Activated CD4-positive, alpha-beta memory T cell treated with anti-CD3 and anti-CD28 coated beads, Interleukin-2, amount 10 ng/mL, durations not matched to agents 7 days and 5 days (primary cell): ENCODE data around the gene CALCOCO1. TPM values are rescaled to one million over a fixed set of nuclear protein-coding genes. Genes with fewer than 3 reads are reported as not detected.
A peak's percentile ranks its signal among the peaks of the same experiment; 100 is the strongest.

Experiments
- CTCF ChIA-PET: fragments of 350-600 bp; sonication (Branson Sonifier 250); formaldehyde crosslinking; loops from one replicate; lab custom pipeline; 2021; ENCODE audit warnings: antibody characterized with exemption, inconsistent platforms; lab: Charles Lee
- POLR2A ChIA-PET: fragments of 350-600 bp; sonication (Branson Sonifier 250); formaldehyde crosslinking; loops from one replicate; lab custom pipeline; 2021; ENCODE audit warnings: antibody characterized with exemption; lab: Charles Lee
- DNase-seq: peaks from one replicate; pipeline ENCODE4 v3.0.0-alpha.2; 2020
- H3K27ac Mint-ChIP-seq: one replicate; pipeline ENCODE4 v1.8.0; 2021; ENCODE audit warnings: mild to moderate bottlenecking, mixed read lengths
- H3K27me3 Mint-ChIP-seq: one replicate; pipeline ENCODE4 v1.8.0; 2021; ENCODE audit warnings: mixed read lengths
- H3K36me3 Mint-ChIP-seq: one replicate; pipeline ENCODE4 v1.8.0; 2021; ENCODE audit warnings: low read depth, mixed read lengths
- H3K4me1 Mint-ChIP-seq: one replicate; pipeline ENCODE4 v1.8.0; 2021; ENCODE audit warnings: mixed read lengths
- H3K4me3 Mint-ChIP-seq: one replicate; pipeline ENCODE4 v1.8.0; 2021; ENCODE audit warnings: mild to moderate bottlenecking, mixed read lengths
- H3K9me3 Mint-ChIP-seq: one replicate; pipeline ENCODE4 v1.8.0; 2021; ENCODE audit warnings: mixed read lengths
- total RNA-seq, 2 experiments: library from RNA; stranded (reverse); gene quantifications; one replicate each; pipeline ENCODE4 v1.2.3, GENCODE V29; 2021

Gene CALCOCO1
- total RNA-seq, 2 experiments from 2014 or later: 80.5 to 83.0 TPM

DNA sequence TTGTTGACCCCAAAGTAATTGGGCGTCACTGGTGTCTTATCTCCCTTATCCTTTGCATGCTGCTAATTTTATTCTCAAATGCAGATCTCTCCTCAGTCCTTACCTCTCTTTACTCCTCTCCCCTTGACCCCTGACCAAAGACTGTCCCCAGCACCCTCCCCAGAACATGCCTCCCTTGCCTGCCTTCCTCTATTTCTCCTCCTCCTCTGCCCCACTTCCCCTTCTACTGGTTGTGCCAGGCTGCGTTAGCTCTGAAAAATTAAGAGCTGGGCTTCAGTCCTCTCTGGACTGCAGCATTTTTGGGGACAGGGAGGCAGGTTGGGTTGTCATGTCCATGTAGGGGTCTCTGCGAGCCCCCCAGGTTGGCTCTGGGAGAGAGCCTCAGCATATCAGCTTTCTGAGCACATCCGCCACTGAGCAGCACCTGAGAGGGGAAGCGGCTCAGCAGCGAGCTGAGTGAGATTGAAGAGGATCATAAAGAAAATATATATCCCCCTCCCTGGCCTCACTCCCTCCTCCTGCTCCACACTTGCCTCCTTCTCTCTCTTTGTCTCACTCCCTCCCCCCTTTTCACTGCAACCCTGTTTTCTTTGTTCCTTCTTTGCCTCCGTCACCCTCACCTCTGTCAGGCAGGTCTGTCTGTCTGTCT, 31.0 kb upstream of the CALCOCO1 start:
- Mint-ChIP-seq H3K27ac (no peak overlapping the region), H3K36me3 (no peaks in the 10 kb centered on the region), H3K27me3 (peaks cover 52% of the 10 kb centered on the region), H3K4me3 (no peak overlapping the region), H3K4me1 (peaks cover 23% of the 10 kb centered on the region), H3K9me3 (no peaks in the 10 kb centered on the region)
- ChIA-PET CTCF (interaction anchor here (1.1 to 3.9 kb wide), 7 partner anchors 8 to 83 kb away, joined by 3 to 76 read pairs (median 4); partner anchors contain the start of gene ATP5MC2), POLR2A (no interaction called here)
- DNase-seq: no peak

DNA sequence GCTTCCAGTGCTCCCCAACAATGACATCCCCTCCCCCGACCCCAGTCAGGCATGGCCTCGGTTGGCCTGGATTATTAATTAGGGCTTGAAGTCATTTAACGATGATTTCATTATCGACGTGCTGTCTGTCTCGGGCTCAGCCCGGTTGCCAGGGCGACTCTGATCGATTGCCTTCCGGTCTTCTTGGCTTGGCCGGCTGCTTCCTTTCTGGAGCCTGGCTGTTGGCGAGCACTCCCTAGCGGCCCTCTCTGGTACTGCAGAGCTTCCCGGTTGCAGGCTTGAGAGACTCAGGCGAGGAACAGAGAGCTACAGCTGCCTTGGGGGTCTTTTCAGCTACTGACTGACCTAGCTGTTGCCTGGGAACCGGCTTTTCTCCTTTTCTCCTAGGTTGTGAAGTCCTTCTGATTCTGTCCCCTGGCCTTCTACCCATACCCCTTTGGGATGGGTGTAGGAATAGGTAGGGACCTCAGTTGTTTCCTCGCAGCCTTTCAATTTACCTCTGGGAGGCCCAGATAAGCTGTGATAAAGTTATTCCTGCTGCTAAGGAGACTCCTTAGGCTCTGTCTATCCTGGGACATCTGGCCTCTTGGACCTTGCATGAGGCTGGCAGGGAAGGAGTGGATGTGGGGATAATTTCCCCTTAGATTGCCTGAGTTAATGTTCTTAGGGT, 30.0 kb upstream of the CALCOCO1 start:
- Mint-ChIP-seq H3K9me3 (no peaks in the 10 kb centered on the region), H3K27ac (no peak overlapping the region), H3K4me1 (peaks cover 23% of the 10 kb centered on the region), H3K4me3 (peak overlapping the region; percentile 49), H3K36me3 (no peaks in the 10 kb centered on the region), H3K27me3 (peaks cover 44% of the 10 kb centered on the region)
- ChIA-PET CTCF (interaction anchor here (0.6 to 3.9 kb wide), 19 partner anchors 9 to 451 kb away, joined by 3 to 76 read pairs (median 3); partner anchors contain the start of genes ATF7 and ATP5MC2), POLR2A (interaction anchor here (0.6 to 1.0 kb wide), 2 partner anchors 11 to 29 kb away, joined by 3 to 6 read pairs; no protein-coding TSS in a partner anchor)
- peak; percentile 88 for DNase-seq

DNA sequence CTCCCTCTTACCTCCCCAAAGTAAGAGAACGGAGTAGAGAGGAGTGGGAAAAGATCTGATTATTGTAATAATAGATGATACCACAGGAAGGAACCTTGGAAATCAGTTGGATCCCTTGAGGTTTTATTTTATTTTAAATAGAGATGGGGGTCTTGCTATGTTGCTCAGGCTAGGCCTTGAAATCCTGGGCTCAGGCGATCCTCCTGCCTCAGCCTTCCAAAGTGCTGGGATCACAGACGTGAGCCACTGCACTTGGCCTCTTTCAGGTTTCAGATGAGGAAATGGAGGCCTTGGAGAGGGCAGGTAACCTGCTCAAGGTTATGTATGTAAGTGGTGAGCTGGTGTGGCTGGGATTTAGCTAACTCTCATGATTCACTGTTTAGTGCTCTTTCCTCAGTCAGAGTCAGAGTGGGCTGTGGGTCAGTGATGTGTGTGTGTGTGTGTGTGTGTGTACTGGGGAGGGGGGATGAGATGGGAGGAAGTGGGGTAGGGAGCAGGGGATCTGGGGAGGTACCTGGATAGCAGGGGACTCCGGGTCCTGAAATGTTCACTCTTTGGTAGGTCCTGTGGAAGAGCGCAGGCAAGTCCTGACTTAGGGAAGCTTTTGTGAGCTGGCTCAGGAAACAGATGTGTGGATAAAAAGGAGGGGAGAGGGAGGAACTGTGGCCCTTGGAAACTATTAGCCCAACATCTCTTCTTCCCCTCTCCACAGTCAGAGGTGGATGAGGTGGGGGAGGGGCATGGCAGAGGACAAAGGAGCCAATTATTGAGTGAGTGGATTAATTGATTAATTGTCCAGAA, 29.2 kb upstream of the CALCOCO1 start:
- ChIA-PET CTCF (interaction anchor here (0.7 to 3.9 kb wide), 14 partner anchors 9 to 209 kb away, joined by 3 to 76 read pairs (median 4); partner anchors contain the start of gene ATP5MC2), POLR2A (interaction anchor here (1.0 kb wide), 1 partner anchor 11 kb away, joined by 6 read pairs; no protein-coding TSS in a partner anchor)
- peaks cover 41% of the 10 kb centered on the region for H3K27me3 Mint-ChIP-seq
- no peaks in the 10 kb centered on the region for H3K36me3 Mint-ChIP-seq
- peaks cover 23% of the 10 kb centered on the region for H3K4me1 Mint-ChIP-seq
- H3K9me3 Mint-ChIP-seq: no peaks in the 10 kb centered on the region
- peak overlapping the region; percentile 4 for H3K4me3 Mint-ChIP-seq
- no peak for DNase-seq
- no peak overlapping the region for H3K27ac Mint-ChIP-seq

DNA sequence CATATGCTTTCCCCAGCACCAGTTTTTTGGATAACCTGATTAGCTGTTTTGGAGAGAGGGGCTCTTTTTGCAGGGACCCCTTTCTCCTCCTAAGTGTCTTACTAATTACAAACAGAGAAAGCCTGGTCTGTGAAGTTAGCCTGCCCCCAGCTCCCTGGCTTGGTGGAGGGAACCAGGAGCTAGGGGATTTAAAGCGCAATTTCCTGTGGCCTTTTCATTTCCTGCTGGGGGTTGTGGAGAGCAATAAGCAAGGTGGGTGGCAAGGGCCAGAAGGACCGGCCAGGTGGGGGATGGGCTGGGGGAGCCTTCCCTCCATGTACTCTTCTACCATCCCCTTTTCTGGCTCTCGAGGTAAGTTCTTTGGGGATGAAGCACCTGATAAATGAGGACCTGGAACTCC, 28.6 kb upstream of the CALCOCO1 start:
- Mint-ChIP-seq H3K4me3 (no peak overlapping the region), H3K27ac (no peak overlapping the region), H3K9me3 (no peaks in the 10 kb centered on the region), H3K27me3 (peaks cover 40% of the 10 kb centered on the region), H3K4me1 (peaks cover 25% of the 10 kb centered on the region), H3K36me3 (no peaks in the 10 kb centered on the region)
- POLR2A ChIA-PET: no interaction called here
- CTCF ChIA-PET: interaction anchor here (1.0 to 3.9 kb wide), 4 partner anchors 10 to 209 kb away, joined by 3 to 76 read pairs (median 9); no protein-coding TSS in a partner anchor
- no peak for DNase-seq

DNA sequence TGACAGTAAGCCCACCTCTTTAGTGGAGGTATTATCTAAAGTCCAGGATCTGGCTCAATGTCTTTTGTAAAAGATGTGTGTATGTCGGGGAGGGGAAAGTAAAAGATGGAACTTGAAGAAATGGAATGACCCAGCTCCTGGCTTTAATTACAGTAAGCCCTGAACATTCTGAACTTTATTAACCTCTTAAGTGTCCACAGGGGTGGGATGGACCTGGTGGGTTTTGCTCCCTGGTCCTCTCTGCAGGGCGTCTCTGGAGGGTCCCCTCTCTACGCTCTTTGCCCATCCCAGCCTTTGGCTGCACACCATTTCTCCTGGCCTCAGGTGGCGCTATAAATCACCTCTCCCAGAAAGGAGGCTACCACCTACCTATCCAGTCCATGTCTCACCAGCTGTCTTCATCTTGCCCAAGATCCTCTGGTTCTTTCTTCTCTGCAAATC, 28.2 kb upstream of the CALCOCO1 start:
- ChIA-PET POLR2A (no interaction called here), CTCF (interaction anchor here (1.6 to 3.9 kb wide), 2 partner anchors 10 to 24 kb away, joined by 3 to 76 read pairs; no protein-coding TSS in a partner anchor)
- peaks cover 36% of the 10 kb centered on the region for H3K27me3 Mint-ChIP-seq

DNA sequence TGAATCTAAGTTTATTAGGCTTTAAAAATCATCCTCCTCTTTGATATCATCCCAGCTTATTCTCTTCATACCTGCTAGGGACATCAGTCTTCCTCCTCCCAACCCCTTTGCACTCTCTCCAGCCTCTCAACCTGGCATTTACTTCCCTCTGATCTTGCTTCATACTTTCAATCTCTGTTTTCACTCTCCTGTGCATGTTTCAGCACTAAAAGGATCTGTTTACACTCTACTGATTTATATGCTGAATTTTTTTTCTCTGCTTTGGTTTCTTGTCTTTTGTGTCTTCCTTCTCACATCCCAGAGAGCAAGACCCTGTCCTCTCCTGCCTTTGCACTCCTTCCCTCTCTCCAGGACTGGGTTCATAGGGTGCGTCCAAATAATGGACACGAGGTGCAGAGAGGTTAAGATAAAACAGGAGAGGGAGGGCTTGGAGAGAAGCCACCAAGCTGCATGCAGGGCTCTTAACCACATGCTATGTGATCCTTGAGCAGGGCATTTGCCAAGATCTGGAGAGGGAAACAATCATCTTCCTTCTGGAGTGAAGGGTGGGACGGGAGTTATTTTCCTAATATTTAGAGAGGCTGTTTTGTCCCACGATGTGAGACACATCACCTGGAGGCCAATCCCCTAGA, 27.5 kb upstream of the CALCOCO1 start:
- Mint-ChIP-seq H3K27ac (no peak overlapping the region), H3K9me3 (no peaks in the 10 kb centered on the region), H3K36me3 (no peaks in the 10 kb centered on the region), H3K27me3 (peaks cover 32% of the 10 kb centered on the region), H3K4me3 (no peak overlapping the region), H3K4me1 (peaks cover 25% of the 10 kb centered on the region)
- POLR2A ChIA-PET: no interaction called here
- no peak for DNase-seq
- CTCF ChIA-PET: interaction anchor here (3.9 kb wide), 1 partner anchor 10 kb away, joined by 76 read pairs; no protein-coding TSS in a partner anchor

More for the DNA sequence above, 28.2 kb upstream of the CALCOCO1 start:
- no peak overlapping the region for H3K27ac Mint-ChIP-seq
- H3K4me1 Mint-ChIP-seq: peaks cover 25% of the 10 kb centered on the region
- no peak for DNase-seq
- no peaks in the 10 kb centered on the region for H3K36me3 Mint-ChIP-seq
- H3K9me3 Mint-ChIP-seq: no peaks in the 10 kb centered on the region
- no peak overlapping the region for H3K4me3 Mint-ChIP-seq

DNA sequence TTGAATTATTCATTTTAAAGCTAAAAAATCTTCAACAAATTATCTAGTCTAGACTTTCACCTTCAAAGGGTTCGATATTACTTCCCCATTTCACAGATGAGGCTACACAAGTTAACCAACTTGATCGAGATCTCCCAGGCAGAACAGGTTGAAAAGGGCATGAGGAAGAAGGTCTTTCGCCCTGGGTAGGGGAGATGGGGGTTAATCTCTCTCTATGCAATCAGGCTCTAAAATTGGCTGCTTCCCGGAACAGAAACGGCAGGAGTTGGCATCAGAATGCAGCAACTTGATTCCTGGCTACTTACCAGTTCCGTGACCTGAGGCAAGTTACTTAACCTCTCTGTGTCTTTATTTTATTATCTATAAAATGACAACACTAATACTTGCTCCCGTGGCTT, 26.9 kb upstream of the CALCOCO1 start:
- DNase-seq: no peak
- Mint-ChIP-seq H3K27me3 (peaks cover 26% of the 10 kb centered on the region), H3K36me3 (no peaks in the 10 kb centered on the region), H3K4me1 (peaks cover 25% of the 10 kb centered on the region), H3K27ac (no peak overlapping the region), H3K9me3 (no peaks in the 10 kb centered on the region), H3K4me3 (no peak overlapping the region)
- CTCF ChIA-PET: no interaction called here
- POLR2A ChIA-PET: no interaction called here

DNA sequence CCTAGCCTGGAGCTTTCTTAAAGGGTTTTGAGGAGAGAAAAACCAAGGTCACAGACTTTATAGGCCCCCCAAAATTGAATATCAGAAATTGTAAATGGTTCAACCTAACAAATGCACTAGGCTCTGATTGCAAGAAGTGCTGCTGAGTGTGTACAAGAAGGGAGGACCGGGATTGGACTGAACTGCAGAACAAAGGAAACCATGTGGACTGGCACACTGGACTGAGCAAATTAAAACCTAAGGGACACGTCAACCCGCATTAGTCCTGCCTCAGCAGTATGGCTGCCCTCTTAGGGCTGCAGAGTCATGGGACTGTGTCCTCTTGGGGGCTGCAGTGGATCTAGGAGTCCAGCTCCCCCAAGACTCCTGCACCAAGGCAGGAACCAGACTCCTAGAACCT, 25.4 kb upstream of the CALCOCO1 start:
- Mint-ChIP-seq H3K4me3 (no peak overlapping the region), H3K27me3 (peaks cover 12% of the 10 kb centered on the region), H3K27ac (no peak overlapping the region), H3K36me3 (no peaks in the 10 kb centered on the region), H3K4me1 (peaks cover 26% of the 10 kb centered on the region), H3K9me3 (no peaks in the 10 kb centered on the region)
- DNase-seq: no peak
- CTCF ChIA-PET: interaction anchor here (1.0 kb wide), 1 partner anchor 19 kb away, joined by 3 read pairs; no protein-coding TSS in a partner anchor
- POLR2A ChIA-PET: no interaction called here

DNA sequence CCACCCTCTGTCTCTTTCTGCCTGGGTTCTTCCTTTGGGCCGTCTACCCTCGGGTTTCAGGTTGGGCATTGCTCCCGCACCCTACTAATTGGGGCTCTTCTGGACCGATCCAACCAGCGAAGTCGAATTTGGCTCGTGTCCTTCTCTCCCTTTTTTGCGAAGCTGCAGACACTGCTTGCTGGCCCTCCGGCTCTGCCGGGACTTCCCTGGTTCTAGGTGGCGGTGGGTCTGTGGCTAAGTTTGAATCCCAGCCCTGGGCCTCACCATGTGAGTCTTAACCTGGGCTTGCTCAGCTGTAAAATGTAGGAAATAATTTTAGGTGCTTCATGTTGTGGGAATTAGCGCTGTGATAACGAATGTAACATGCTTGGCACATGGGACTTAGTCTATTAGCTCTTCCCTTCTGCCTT, 24.9 kb upstream of the CALCOCO1 start:
- Mint-ChIP-seq H3K4me1 (peaks cover 27% of the 10 kb centered on the region), H3K36me3 (no peaks in the 10 kb centered on the region), H3K27ac (no peak overlapping the region), H3K4me3 (no peak overlapping the region), H3K9me3 (no peaks in the 10 kb centered on the region), H3K27me3 (peaks cover 12% of the 10 kb centered on the region)
- ChIA-PET CTCF (interaction anchor here (0.9 to 1.0 kb wide), 3 partner anchors 9 to 52 kb away, joined by 3 to 4 read pairs (median 3); no protein-coding TSS in a partner anchor), POLR2A (no interaction called here)
- no peak for DNase-seq

DNA sequence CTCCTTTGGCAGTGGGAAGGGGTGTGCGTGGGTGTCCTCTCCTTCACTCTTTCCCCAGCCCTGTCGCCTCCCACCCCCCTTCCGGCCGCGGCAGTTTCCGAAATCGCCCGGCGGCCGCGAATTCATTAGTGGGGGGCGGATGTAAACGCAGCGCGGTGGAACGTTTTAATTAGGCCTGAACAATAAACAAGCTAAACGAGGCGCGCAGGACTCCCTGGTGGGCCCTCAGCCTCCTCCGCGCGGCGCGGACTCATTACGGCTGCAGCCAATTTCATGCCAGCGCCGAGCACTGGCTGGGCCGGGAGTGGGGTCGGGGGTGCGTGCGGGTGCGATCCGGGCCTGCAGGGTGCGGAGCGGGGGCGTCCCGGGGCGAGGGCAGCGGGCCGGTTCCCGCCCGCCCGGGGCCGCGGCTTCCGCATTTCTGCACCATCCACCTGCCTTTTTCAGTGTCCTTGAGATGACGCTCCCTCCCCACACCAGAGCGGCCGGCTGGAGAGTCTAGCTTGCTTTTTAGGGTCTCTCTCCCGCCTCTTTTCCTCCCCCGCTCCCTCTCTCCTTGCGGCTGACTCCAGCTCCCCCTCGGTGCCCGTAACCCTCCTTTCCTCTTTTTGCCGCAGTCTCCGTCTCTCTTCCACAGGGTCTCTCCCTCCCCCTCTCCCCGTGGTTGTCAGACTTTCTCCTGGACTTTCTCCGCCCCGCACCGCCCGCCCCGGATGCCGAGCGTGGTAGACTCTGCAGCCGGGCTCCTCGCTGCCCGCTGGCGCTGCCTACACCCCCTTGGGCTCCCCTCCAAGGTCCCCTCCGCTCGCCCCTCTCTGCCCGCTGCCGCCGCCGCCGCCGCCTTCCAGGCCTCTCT, 24.3 kb upstream of the CALCOCO1 start, which contains the start of gene CISTR:
Gene CISTR, minus strand, starts transcription at position 644 of the 856 bp plus-strand sequence.
- H3K4me3 Mint-ChIP-seq: peak within 1 kb of the TSS; percentile 38
- no peaks in the 10 kb centered on the region for H3K9me3 Mint-ChIP-seq
- H3K4me1 Mint-ChIP-seq: peaks cover 25% of the 10 kb centered on the region
- no peak within 1 kb of the TSS for H3K27ac Mint-ChIP-seq
- peak; percentile 37 for DNase-seq
- ChIA-PET CTCF (interaction anchor here (0.9 to 1.0 kb wide), 3 partner anchors 8 to 51 kb away, joined by 3 to 4 read pairs (median 3); no protein-coding TSS in a partner anchor), POLR2A (no interaction called here)
- H3K36me3 Mint-ChIP-seq: no peaks in the 10 kb centered on the region
- H3K27me3 Mint-ChIP-seq: peaks cover 12% of the 10 kb centered on the region

DNA sequence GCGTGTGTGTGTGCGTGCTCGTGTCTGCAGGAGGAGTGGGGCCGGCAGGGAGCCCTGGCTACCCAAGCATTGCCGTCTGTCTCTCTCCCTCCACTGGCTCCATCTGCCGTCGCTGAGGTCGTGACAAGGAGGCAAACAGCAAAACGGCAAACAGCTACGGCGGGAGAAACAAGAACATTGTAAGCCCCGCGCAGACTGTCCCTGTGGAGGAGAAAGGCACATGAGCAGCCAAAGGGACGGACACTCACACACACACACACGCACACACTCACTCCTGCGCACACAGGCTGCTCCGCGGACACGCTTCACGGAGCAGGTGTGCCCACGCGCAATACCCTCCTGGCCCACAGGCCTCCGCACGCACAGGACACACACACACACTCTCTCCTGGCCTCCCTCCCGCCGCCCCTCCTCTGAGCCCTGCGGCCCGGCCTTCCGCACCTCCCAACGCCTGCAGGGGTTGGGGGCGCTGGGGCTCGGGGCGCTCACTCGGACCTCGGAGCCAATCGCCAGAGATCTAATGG, 23.6 kb upstream of the CALCOCO1 start:
- Mint-ChIP-seq H3K27me3 (peaks cover 14% of the 10 kb centered on the region), H3K36me3 (no peaks in the 10 kb centered on the region), H3K4me3 (peak overlapping the region; percentile 38), H3K4me1 (peaks cover 19% of the 10 kb centered on the region), H3K27ac (no peak overlapping the region), H3K9me3 (no peaks in the 10 kb centered on the region)
- CTCF ChIA-PET: no interaction called here
- DNase-seq: no peak
- POLR2A ChIA-PET: no interaction called here
